Lung microvascular endothelial cell (primary cell): Measurements from ENCODE around the gene RELB. TPM values are rescaled to one million over a fixed set of nuclear protein-coding genes. Genes with fewer than 3 reads are reported as not detected.
"Not testable (repeated sequence)": the region's sequence is repeated elsewhere in the genome, so short reads cannot be mapped to it uniquely, and the experiment has no call there.

Source experiments
- DNase-seq, 2 donors: peaks; one replicate each; pipeline versions ENCODE4 v3.0.0 to v3.0.0-alpha.2; 2010; ENCODE audit warnings: low read depth in 2 of 2
- total RNA-seq: library from RNA; depleted of rRNA; stranded (reverse); fragments of >200 nt; gene quantifications from 2 replicates; pipeline ENCODE4 v1.2.1, GENCODE V29; 2014

Gene RELB
- total RNA-seq, 1 donor from 2014 or later = 11.1 TPM

- no peak for DNase-seq
Measured at GRCh38 chr19:44986389-44986788, 14.9 kb upstream of the RELB start.

GRCh38 chr19:44987148-44987675 is 14.1 kb upstream of the RELB start:
- no peak for DNase-seq

DNA sequence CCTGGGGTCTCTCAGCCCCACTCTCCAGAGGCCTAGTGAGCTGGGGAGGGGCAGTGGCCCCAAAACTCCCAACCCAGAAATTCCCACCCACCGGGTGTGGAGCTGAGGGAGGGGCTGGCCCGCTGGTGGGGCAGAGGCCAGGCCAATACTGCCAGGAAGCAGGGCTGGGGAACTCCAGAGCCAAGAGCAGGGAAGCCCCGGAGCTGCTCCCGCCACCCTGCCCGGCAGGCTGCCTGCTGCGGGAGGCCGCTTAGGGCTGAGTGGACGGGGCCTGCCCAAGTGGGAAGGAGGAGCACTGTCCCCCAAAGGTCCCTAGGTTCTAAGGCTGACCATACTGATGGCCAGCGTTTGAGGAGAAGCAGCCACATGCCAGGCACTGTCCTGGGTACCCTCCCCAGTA is 13.0 kb upstream of the RELB start:
- peak in 1 of 2 donors; percentile 16 for DNase-seq

- DNase-seq = peak; percentile 74 to 75
Measured at GRCh38 chr19:44988896-44989556, 12.2 kb upstream of the RELB start.

GRCh38 chr19:44990459-44990858 is 10.8 kb upstream of the RELB start:
- DNase-seq = no peak

GRCh38 chr19:44990966-44991365 is 10.3 kb upstream of the RELB start:
- DNase-seq = no peak

- no peak for DNase-seq
Measured at GRCh38 chr19:44992336-44993163, 8.7 kb upstream of the RELB start.

DNA sequence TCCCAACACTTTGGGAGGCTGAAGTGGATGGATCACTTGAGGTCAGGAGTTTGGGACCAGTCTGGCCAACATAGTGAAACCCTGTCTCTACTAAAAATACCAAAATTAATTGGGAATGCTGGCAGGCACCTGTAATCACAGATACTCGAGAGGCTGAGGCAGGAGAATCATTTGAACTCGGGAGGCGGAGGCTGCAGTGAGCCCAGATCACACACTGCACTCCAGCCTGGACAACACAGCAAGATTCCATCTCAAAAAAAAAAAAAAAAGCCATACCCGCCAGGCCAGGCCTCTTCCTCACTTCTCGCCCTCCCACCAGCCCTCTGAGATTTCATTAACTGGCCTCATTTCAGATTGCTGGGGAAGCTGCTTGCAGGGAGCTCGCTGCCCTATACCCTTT is 7.7 kb upstream of the RELB start:
- DNase-seq = no peak

DNA sequence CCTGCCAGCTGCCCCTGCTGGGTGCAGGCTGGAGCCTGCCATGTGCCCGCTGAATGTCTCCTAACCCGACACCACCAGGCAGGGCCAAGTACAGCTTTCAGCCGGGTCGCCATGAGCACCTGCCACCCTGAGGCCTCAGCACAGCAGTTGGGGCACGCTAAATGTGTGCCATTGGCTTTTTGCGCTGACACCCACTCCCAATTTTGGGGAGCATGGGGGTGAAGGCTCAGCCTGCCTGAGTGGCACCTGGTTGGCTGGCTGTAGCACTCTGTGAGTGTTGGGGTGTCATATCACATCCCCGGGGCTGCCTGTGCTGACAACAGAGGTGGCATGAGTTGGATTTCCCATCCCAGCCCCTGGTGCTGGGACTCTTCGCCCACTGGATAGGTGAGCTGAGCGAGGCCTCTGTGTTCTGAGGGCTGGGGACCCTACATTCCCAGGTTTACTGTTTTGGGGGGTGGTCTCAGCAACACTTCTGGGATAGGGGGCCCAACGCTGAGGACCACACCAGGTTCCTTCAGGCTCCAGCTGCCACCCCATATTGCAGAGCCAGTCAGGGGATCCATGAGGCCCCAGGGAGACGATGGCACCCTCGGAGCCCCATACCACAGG is 7.2 kb upstream of the RELB start:
- no peak for DNase-seq

GRCh38 chr19:44998025-44998424 is 3.2 kb upstream of the RELB start:
- DNase-seq = no peak

- DNase-seq = not testable (repeated sequence)
Measured at GRCh38 chr19:44999131-44999925, 1.9 kb upstream of the RELB start.

DNA sequence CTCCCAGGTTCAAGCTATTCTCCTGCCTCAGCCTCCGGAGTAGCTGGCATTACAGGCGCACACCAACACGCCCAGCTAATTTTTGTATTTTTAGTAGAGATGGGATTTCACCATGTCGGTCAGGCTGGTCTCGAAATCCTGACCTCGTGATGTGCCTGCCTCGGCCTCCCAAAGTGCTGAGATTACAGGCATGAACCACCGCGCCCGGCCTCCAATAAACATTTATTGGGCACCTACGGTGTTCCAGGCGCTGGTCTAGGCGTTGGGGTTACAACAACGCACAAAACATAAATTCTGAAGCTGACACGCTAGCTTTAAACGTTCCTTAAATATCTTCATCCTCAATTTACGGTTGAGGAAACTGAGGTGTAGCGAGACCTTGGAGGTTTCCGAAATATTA is 599 bp upstream of the RELB start:
- DNase-seq = not testable (repeated sequence)

DNA sequence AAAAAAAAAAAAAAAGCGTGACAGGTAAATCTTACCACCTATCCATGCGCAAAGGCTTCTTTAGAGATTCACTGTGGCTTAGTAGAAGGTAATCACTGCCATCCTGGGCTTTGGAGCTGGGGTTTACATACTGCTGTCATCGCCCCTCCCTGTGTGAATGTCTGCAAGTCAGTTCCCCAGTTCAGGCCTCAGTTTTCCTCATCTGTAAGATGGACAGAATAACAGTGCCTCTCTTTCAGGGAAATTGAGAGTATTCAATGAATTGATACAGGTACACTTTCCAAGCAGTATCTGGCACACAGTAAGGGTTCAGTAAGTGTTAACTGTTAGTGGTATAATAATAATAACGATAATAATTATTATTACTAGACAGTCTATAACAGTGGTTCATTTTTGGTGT is 2.2 kb downstream of the RELB start:
- no peak for DNase-seq

- DNase-seq = no peak
Measured at GRCh38 chr19:45005787-45006186, 4.5 kb downstream of the RELB start.

GRCh38 chr19:45008552-45008951 is 7.3 kb downstream of the RELB start:
- no peak for DNase-seq

GRCh38 chr19:45009625-45010255 is 8.5 kb downstream of the RELB start:
- no peak for DNase-seq

DNA sequence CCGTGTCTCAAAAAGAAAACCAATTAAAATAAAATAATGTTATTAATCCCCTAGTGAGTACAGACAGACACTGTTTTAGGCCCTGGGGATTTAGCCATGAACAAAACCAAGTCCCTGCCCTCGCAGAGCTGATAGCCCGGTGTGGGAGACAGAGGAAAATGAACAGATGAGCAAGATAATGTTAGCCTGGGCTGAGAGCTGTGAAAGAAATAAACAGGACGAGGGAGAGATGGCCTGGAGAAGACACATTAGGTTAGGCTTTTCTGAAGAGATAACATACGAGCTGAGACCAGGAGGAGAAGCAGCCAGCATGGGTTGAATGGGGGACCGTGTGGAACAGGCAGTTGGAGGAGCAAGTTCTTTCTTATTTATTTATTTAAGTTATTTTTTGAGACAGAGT is 9.0 kb downstream of the RELB start:
- no peak for DNase-seq

GRCh38 chr19:45011959-45012358 is 10.7 kb downstream of the RELB start:
- DNase-seq = no peak

GRCh38 chr19:45016388-45017314 is 15.4 kb downstream of the RELB start:
- peak; percentile 59 to 78 for DNase-seq

DNA sequence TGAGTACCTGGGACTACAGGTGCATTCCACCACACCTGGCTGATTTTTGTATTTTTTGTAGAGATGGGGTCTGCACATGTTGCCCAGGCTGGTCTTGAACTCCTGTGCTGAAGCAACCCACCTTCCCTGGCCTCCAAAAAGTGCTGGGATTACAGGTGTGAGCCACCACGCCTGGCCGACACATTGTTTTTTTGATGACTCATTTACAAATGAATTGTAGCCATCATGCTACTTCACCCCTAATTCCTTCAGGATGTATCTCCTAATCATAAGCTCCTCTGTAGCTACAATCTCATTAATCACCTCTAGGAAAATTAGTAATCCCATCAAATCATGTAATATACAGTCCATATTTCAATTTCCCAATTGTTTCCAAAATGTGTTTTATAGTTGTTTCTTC is 17.9 kb downstream of the RELB start:
- no peak for DNase-seq
